Liver (tissue), 3 donors: ENCODE results near the gene TMEM129.

Experiments
- RAD21 ChIP-seq, 2 donors: IDR thresholded peaks; 2 replicates each; pipeline ENCODE4 v1.6.1; 2016; ENCODE audit warnings: antibody characterized with exemption in 2 of 2, mild to moderate bottlenecking in 2 of 2
- SP1 ChIP-seq: IDR thresholded peaks from 2 replicates; pipeline ENCODE4 v1.6.1; 2018; ENCODE audit warnings: antibody characterized with exemption, mild to moderate bottlenecking
- YY1 ChIP-seq: IDR thresholded peaks from 2 replicates; pipeline ENCODE4 v1.6.1; 2016; ENCODE audit warnings: antibody characterized with exemption, mild to moderate bottlenecking
- TF ChIP-seq, protein P1 (sequence below): fragments of 150-350 bp; IDR thresholded peaks from 2 replicates; pipeline ENCODE4 v1.5.1; 2017; ENCODE audit warnings: improper control_type of control experiment, low read depth, low read length; ENCODE audit not compliant: missing input control
- TF ChIP-seq, protein P2 (sequence below): IDR thresholded peaks from 2 replicates; pipeline ENCODE4 v1.6.1; 2016; ENCODE audit warnings: antibody characterized with exemption, mild to moderate bottlenecking
- donor health status: healthy.
- donor health status: healthy.

DNA sequence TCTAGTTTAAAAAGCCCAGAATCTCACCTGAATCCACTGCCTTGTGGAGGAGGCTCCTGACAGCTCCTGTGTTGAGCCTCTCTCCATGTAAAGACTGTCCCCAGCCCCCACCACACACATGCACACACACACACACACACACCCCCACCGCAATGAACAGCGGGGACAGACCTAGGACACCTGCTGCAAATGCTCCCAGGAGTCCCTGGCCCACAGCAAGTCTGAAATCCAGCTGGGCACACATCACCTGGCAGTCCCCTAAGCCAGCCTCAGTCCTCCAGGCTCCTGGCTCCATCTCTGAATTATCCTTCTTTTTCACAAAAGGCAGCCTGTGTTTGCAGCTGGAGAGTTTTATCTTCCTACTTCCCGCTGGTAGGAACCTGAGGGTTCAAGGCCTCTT, 30.4 kb downstream of the TMEM129 start:
- TF ChIP-seq, protein P1, sequence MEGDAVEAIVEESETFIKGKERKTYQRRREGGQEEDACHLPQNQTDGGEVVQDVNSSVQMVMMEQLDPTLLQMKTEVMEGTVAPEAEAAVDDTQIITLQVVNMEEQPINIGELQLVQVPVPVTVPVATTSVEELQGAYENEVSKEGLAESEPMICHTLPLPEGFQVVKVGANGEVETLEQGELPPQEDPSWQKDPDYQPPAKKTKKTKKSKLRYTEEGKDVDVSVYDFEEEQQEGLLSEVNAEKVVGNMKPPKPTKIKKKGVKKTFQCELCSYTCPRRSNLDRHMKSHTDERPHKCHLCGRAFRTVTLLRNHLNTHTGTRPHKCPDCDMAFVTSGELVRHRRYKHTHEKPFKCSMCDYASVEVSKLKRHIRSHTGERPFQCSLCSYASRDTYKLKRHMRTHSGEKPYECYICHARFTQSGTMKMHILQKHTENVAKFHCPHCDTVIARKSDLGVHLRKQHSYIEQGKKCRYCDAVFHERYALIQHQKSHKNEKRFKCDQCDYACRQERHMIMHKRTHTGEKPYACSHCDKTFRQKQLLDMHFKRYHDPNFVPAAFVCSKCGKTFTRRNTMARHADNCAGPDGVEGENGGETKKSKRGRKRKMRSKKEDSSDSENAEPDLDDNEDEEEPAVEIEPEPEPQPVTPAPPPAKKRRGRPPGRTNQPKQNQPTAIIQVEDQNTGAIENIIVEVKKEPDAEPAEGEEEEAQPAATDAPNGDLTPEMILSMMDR: no peak
- TF ChIP-seq, protein P2, sequence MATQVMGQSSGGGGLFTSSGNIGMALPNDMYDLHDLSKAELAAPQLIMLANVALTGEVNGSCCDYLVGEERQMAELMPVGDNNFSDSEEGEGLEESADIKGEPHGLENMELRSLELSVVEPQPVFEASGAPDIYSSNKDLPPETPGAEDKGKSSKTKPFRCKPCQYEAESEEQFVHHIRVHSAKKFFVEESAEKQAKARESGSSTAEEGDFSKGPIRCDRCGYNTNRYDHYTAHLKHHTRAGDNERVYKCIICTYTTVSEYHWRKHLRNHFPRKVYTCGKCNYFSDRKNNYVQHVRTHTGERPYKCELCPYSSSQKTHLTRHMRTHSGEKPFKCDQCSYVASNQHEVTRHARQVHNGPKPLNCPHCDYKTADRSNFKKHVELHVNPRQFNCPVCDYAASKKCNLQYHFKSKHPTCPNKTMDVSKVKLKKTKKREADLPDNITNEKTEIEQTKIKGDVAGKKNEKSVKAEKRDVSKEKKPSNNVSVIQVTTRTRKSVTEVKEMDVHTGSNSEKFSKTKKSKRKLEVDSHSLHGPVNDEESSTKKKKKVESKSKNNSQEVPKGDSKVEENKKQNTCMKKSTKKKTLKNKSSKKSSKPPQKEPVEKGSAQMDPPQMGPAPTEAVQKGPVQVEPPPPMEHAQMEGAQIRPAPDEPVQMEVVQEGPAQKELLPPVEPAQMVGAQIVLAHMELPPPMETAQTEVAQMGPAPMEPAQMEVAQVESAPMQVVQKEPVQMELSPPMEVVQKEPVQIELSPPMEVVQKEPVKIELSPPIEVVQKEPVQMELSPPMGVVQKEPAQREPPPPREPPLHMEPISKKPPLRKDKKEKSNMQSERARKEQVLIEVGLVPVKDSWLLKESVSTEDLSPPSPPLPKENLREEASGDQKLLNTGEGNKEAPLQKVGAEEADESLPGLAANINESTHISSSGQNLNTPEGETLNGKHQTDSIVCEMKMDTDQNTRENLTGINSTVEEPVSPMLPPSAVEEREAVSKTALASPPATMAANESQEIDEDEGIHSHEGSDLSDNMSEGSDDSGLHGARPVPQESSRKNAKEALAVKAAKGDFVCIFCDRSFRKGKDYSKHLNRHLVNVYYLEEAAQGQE: no peak
- no peak for TF ChIP-seq SP1
- no peak for TF ChIP-seq YY1
- TF ChIP-seq RAD21 (IDR thresholded peaks at IDR 0.05): no peak
